A673 (cell line): Measurements from ENCODE around the gene GALNT9. TPM values are rescaled to one million over a fixed set of nuclear protein-coding genes. Genes with fewer than 3 reads are reported as not detected.
A peak's percentile ranks its signal among the peaks of the same experiment; 100 is the strongest.

Experiments
- BruUV-seq: library from RNA; stranded (reverse); fragments of 400-500 nt; replicated peaks from 2 replicates; lab custom pipeline; 2021; lab: Mats Ljungman, UMichigan
- CTCF ChIA-PET: fragments of 300-600 bp; sonication (Branson Sonifier 250); formaldehyde crosslinking; loops from one replicate; lab custom pipeline; 2022; ENCODE audit warnings: antibody characterized with exemption; lab: Charles Lee
- POLR2A ChIA-PET: fragments of 300-600 bp; sonication (Branson Sonifier 250); formaldehyde crosslinking; loops from one replicate; lab custom pipeline; 2022; ENCODE audit warnings: antibody characterized with exemption; ENCODE audit not compliant: low non-redundant PET; lab: Charles Lee
- DNase-seq: peaks from one replicate; pipeline ENCODE4 v3.0.0-alpha.2; 2015; ENCODE audit warnings: low spot score
- H3K27ac ChIP-seq: fragments of 200-600 bp; sonication (generic); 2 replicates; pipeline ENCODE4 v1.5.1; 2016; ENCODE audit warnings: mixed run types, low read depth, mild to moderate bottlenecking, mixed read lengths, antibody characterized with exemption, low read length; ENCODE audit not compliant: poor library complexity, severe bottlenecking
- H3K27me3 ChIP-seq: fragments of 200-600 bp; sonication (generic); replicated peaks from 2 replicates; pipeline ENCODE4 v1.6.1; 2017; ENCODE audit warnings: mixed run types, low read depth, mild to moderate bottlenecking, mixed read lengths, antibody characterized with exemption, low read length; ENCODE audit not compliant: insufficient read depth, poor library complexity
- H3K36me3 ChIP-seq: fragments of 200-600 bp; sonication (generic); 2 replicates; pipeline ENCODE4 v1.6.1; 2016; ENCODE audit warnings: mixed run types, mild to moderate bottlenecking, mixed read lengths, antibody characterized with exemption, low read length; ENCODE audit not compliant: insufficient read depth, poor library complexity, severe bottlenecking
- H3K4me1 ChIP-seq: fragments of 200-600 bp; sonication (generic); 2 replicates; pipeline ENCODE4 v1.6.1; 2017; ENCODE audit warnings: mixed run types, mild to moderate bottlenecking, mixed read lengths, antibody characterized with exemption, low read length; ENCODE audit not compliant: insufficient read depth, poor library complexity, severe bottlenecking
- H3K4me3 ChIP-seq: fragments of 200-600 bp; sonication (generic); 2 replicates; pipeline ENCODE4 v1.5.1; 2016; ENCODE audit warnings: low read depth, mixed run types, mild to moderate bottlenecking, mixed read lengths, low read length; ENCODE audit not compliant: poor library complexity, severe bottlenecking
- H3K9me3 ChIP-seq: fragments of 200-600 bp; sonication (generic); 2 replicates; pipeline ENCODE4 v1.6.1; 2016; ENCODE audit warnings: mixed run types, low read depth, mild to moderate bottlenecking, mixed read lengths, antibody characterized with exemption, low read length; ENCODE audit not compliant: poor library complexity, severe bottlenecking
- CTCF ChIP-seq: fragments of 300-800, 200-600 bp; sonication (generic); conservative IDR thresholded peaks from 2 replicates; pipeline ENCODE4 v1.5.1; 2017; ENCODE audit warnings: low read depth, mild to moderate bottlenecking, antibody characterized with exemption, low read length, moderate library complexity, mixed read lengths
- EZH2 ChIP-seq: fragments of 200-600 bp; sonication (generic); IDR thresholded peaks from 2 replicates; pipeline ENCODE4 v1.6.1; 2017; ENCODE audit warnings: borderline replicate concordance, low read depth, mild to moderate bottlenecking, mixed read lengths, antibody characterized with exemption, low read length; ENCODE audit not compliant: poor library complexity, severe bottlenecking
- intact Hi-C: fragments of 100-400 bp; cut with micrococcal nuclease; formaldehyde crosslinking; loops from one replicate; pipeline ENCODE4 v1.10.0; 2022; ENCODE audit not compliant: unreplicated experiment
- total RNA-seq: library from RNA; stranded (reverse); gene quantifications from 2 replicates; pipeline ENCODE4 v1.2.3, GENCODE V29; 2021

Gene GALNT9
- total RNA-seq, 1 experiment from 2014 or later = 7.4 TPM

GRCh38 chr12:132376464-132376830, 47.1 kb upstream of the GALNT9 start:
- Histone ChIP-seq H3K27me3 (peaks cover 84% of the 10 kb centered on the region), H3K4me3 (no peak overlapping the region), H3K9me3 (peaks cover 3% of the 10 kb centered on the region), H3K27ac (no peak overlapping the region), H3K4me1 (no peaks in the 10 kb centered on the region), H3K36me3 (no peaks in the 10 kb centered on the region)
- TF ChIP-seq CTCF = no peak
- TF ChIP-seq EZH2 = no peak
- ChIA-PET POLR2A (no interaction called here), CTCF (no interaction called here)
- intact Hi-C loops = no loop called here
- BruUV-seq = no TSS peak
- DNase-seq = no peak

- no peaks in the 10 kb centered on the region for H3K4me1 ChIP-seq
- H3K9me3 ChIP-seq = peaks cover 6% of the 10 kb centered on the region
- ChIA-PET POLR2A (no interaction called here), CTCF (no interaction called here)
- TF ChIP-seq EZH2 (peak; percentile 58), CTCF (no peak)
- intact Hi-C loops = no loop called here
- no TSS peak for BruUV-seq
- H3K36me3 ChIP-seq = no peaks in the 10 kb centered on the region
- no peak overlapping the region for H3K27ac ChIP-seq
- H3K27me3 ChIP-seq = peaks cover 84% of the 10 kb centered on the region
- DNase-seq = no peak
- H3K4me3 ChIP-seq = no peak overlapping the region
Observed at GRCh38 chr12:132375747-132376463, 46.5 kb upstream of the GALNT9 start.

GRCh38 chr12:132374612-132375445, 45.4 kb upstream of the GALNT9 start:
- H3K4me3 ChIP-seq = no peak overlapping the region
- no peak overlapping the region for H3K27ac ChIP-seq
- H3K36me3 ChIP-seq = no peaks in the 10 kb centered on the region
- peaks cover 6% of the 10 kb centered on the region for H3K9me3 ChIP-seq
- BruUV-seq = no TSS peak
- H3K27me3 ChIP-seq = peaks cover 84% of the 10 kb centered on the region
- TF ChIP-seq EZH2 (no peak), CTCF (no peak)
- CTCF ChIA-PET = no interaction called here
- DNase-seq = no peak
- H3K4me1 ChIP-seq = no peaks in the 10 kb centered on the region
- intact Hi-C loops = no loop called here
- POLR2A ChIA-PET = no interaction called here
